H9 (cell line): Measurements from ENCODE around the gene ARPC4. TPM values are rescaled to one million over a fixed set of nuclear protein-coding genes. Genes with fewer than 3 reads are reported as not detected.
"Not testable (repeated sequence)": the region's sequence is repeated elsewhere in the genome, so short reads cannot be mapped to it uniquely, and the experiment has no call there.

Experiments
- DNase-seq: peaks from one replicate; pipeline ENCODE4 v3.0.0-alpha.2; 2017
- H2AFZ ChIP-seq: one replicate; pipeline ENCODE4 v1.6.1; 2013; ENCODE audit warnings: mild to moderate bottlenecking, low read length, control low read depth, moderate library complexity
- H2AK5ac ChIP-seq: 2 replicates; pipeline ENCODE4 v1.6.1; 2013; ENCODE audit warnings: low read length, control low read depth, mixed read lengths; ENCODE audit not compliant: insufficient read length
- H2BK120ac ChIP-seq: one replicate; pipeline ENCODE4 v1.6.1; 2013; ENCODE audit warnings: low read depth, mild to moderate bottlenecking, low read length, control low read depth, inconsistent platforms; ENCODE audit not compliant: poor library complexity, severe bottlenecking
- H2BK12ac ChIP-seq: 2 replicates; pipeline ENCODE4 v1.6.1; 2013; ENCODE audit warnings: low read length, control low read depth, mixed read lengths, low read depth; ENCODE audit not compliant: insufficient read length
- H2BK15ac ChIP-seq: 2 replicates; pipeline ENCODE4 v1.6.1; 2013; ENCODE audit warnings: low read depth, low read length, control low read depth
- H2BK20ac ChIP-seq: one replicate; pipeline ENCODE4 v1.6.1; 2013; ENCODE audit warnings: low read depth, mild to moderate bottlenecking, low read length, control low read depth, inconsistent platforms; ENCODE audit not compliant: poor library complexity, severe bottlenecking
- H2BK5ac ChIP-seq: 2 replicates; pipeline ENCODE4 v1.6.1; 2013; ENCODE audit warnings: low read length, control low read depth, mixed read lengths; ENCODE audit not compliant: insufficient read length
- H3K14ac ChIP-seq: 2 replicates; pipeline ENCODE4 v1.6.1; 2013; ENCODE audit warnings: low read length, control low read depth; ENCODE audit not compliant: insufficient read depth
- H3K18ac ChIP-seq: 2 replicates; pipeline ENCODE4 v1.6.1; 2013; ENCODE audit warnings: low read depth, mild to moderate bottlenecking, mixed read lengths, low read length, control low read depth; ENCODE audit not compliant: insufficient read length
- H3K23ac ChIP-seq: 2 replicates; pipeline ENCODE4 v1.6.1; 2013; ENCODE audit warnings: low read length, control low read depth, mixed read lengths, low read depth; ENCODE audit not compliant: insufficient read length
- H3K23me2 ChIP-seq: 2 replicates; pipeline ENCODE4 v1.6.1; 2013; ENCODE audit warnings: low read depth, mild to moderate bottlenecking, mixed read lengths, low read length, control low read depth; ENCODE audit not compliant: insufficient read length, poor library complexity, severe bottlenecking
- H3K27ac ChIP-seq: 2 replicates; pipeline ENCODE4 v1.5.1; 2013; ENCODE audit warnings: low read length, control low read depth, mixed read lengths, low read depth; ENCODE audit not compliant: insufficient read length
- H3K27me3 ChIP-seq: 2 replicates; pipeline ENCODE4 v1.6.1; 2013; ENCODE audit warnings: low read length, control low read depth, inconsistent platforms; ENCODE audit not compliant: insufficient read depth
- H3K4ac ChIP-seq: 2 replicates; pipeline ENCODE4 v1.6.1; 2013; ENCODE audit warnings: low read depth, mild to moderate bottlenecking, control low read depth, inconsistent platforms, low read length, moderate library complexity
- H3K4me1 ChIP-seq: 2 replicates; pipeline ENCODE4 v1.6.1; 2013; ENCODE audit warnings: low read length, control low read depth, inconsistent platforms; ENCODE audit not compliant: insufficient read depth
- H3K4me2 ChIP-seq: 2 replicates; pipeline ENCODE4 v1.6.1; 2013; ENCODE audit warnings: low read length, control low read depth, mixed read lengths; ENCODE audit not compliant: insufficient read length, insufficient read depth
- H3K56ac ChIP-seq: 2 replicates; pipeline ENCODE4 v1.6.1; 2013; ENCODE audit warnings: low read depth, mild to moderate bottlenecking, mixed read lengths, low read length, control low read depth; ENCODE audit not compliant: insufficient read length
- H3K79me1 ChIP-seq: 2 replicates; pipeline ENCODE4 v1.6.1; 2013; ENCODE audit warnings: low read depth, mild to moderate bottlenecking, moderate library complexity, low read length, control low read depth, inconsistent platforms; ENCODE audit not compliant: insufficient read depth, poor library complexity, severe bottlenecking
- H3K79me2 ChIP-seq: 2 replicates; pipeline ENCODE4 v1.6.1; 2013; ENCODE audit warnings: low read length, control low read depth, inconsistent platforms; ENCODE audit not compliant: insufficient read depth
- H3K9ac ChIP-seq: 2 replicates; pipeline ENCODE4 v1.6.1; 2013; ENCODE audit warnings: low read length, control low read depth, mixed read lengths; ENCODE audit not compliant: insufficient read length; ENCODE audit errors: extremely low read depth
- H3K9me3 ChIP-seq: one replicate; pipeline ENCODE4 v1.6.1; 2013; ENCODE audit warnings: low read depth, low read length, inconsistent platforms; ENCODE audit not compliant: control insufficient read depth
- H3T11ph ChIP-seq: one replicate; pipeline ENCODE4 v1.6.1; 2013; ENCODE audit warnings: mild to moderate bottlenecking, low read length, control low read depth, inconsistent platforms
- H4K20me1 ChIP-seq: one replicate; pipeline ENCODE4 v1.6.1; 2013; ENCODE audit not compliant: control insufficient read depth, insufficient read length, insufficient read depth
- H4K5ac ChIP-seq: 2 replicates; pipeline ENCODE4 v1.6.1; 2013; ENCODE audit warnings: low read depth, mild to moderate bottlenecking, mixed read lengths, low read length, control low read depth; ENCODE audit not compliant: insufficient read length
- H4K8ac ChIP-seq: replicated peaks from 2 replicates; pipeline ENCODE4 v1.6.1; 2013; ENCODE audit warnings: low read length, control low read depth, mixed read lengths, low read depth; ENCODE audit not compliant: insufficient read length
- H4K91ac ChIP-seq: 2 replicates; pipeline ENCODE4 v1.6.1; 2013; ENCODE audit warnings: low read depth, mild to moderate bottlenecking, moderate library complexity, mixed read lengths, low read length, control low read depth; ENCODE audit not compliant: insufficient read length
- H3K27ac Mint-ChIP-seq, 3 experiments: 2 replicates in 2 of 3; 3 replicates in 1 of 3; pipeline ENCODE4 v1.8.0; 2020 to 2021; ENCODE audit warnings: mixed read lengths in 3 of 3, mild to moderate bottlenecking in 1 of 3, moderate library complexity in 1 of 3
- H3K27me3 Mint-ChIP-seq: 2 replicates; pipeline ENCODE4 v1.8.0; 2021; ENCODE audit warnings: low read depth, mild to moderate bottlenecking, moderate library complexity, mixed read lengths
- H3K36me3 Mint-ChIP-seq, 3 experiments: 2 replicates in 2 of 3; 3 replicates in 1 of 3; pipeline ENCODE4 v1.8.0; 2020 to 2021; ENCODE audit warnings: low read depth in 3 of 3, mixed read lengths in 3 of 3; ENCODE audit not compliant: insufficient read depth in 1 of 3
- H3K4me1 Mint-ChIP-seq, 2 experiments: 2 replicates each; pipeline ENCODE4 v1.8.0; 2020; ENCODE audit warnings: mixed read lengths in 2 of 2
- H3K4me3 Mint-ChIP-seq, 2 experiments: 2 replicates in 1 of 2; 3 replicates in 1 of 2; pipeline ENCODE4 v1.8.0; 2020 to 2021; ENCODE audit warnings: mild to moderate bottlenecking in 2 of 2, mixed read lengths in 2 of 2, moderate library complexity in 1 of 2
- H3K9me3 Mint-ChIP-seq, 2 experiments: 2 replicates in 1 of 2; 3 replicates in 1 of 2; pipeline ENCODE4 v1.8.0; 2020; ENCODE audit warnings: mild to moderate bottlenecking in 2 of 2, mixed read lengths in 2 of 2, moderate library complexity in 1 of 2
- WGBS: extraction: QIAGEN DNeasy Blood & Tissue Kit; methylation state at CpG from one replicate; pipeline ENCODE4 v1.1.7; 2013; ENCODE audit warnings: missing lambda C conversion rate, low lambda C conversion rate, mixed read lengths; ENCODE audit not compliant: insufficient read length; ENCODE audit errors: extremely low coverage; 5-methylcytosine and 5-hydroxymethylcytosine counted together
- total RNA-seq: library from RNA; stranded (reverse); gene quantifications from 2 replicates; pipeline ENCODE4 v1.2.1, GENCODE V29; 2021

Gene ARPC4
- total RNA-seq, 1 experiment from 2014 or later, result 161 TPM

DNA sequence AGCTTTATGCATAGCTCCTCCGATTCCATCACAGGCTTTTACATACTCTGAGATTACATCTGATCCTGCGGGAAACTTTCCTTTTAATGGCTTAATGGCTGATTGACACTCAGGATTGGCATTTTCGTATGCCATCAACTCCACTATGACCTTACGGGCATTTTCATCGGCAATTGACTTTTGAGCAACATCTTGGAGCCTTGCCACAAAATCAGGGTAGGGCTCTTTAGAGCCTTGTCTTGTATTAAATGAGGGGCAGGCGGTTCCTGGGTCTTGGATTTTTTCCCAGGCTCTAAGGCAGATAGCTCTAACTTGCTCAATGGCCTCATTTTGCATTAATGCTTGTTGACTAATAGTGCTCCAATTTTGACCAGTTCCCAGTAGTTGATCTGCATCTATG lies 59.0 kb downstream of the ARPC4 start:
- not testable (repeated sequence) for H4K91ac ChIP-seq, H3K27ac ChIP-seq, H2BK120ac ChIP-seq, H3K56ac ChIP-seq, H3K79me1 ChIP-seq, H3K36me3 Mint-ChIP-seq, H3K9me3 Mint-ChIP-seq, H2BK20ac ChIP-seq, H3K79me2 ChIP-seq, H3K27me3 ChIP-seq, H4K5ac ChIP-seq, H2BK12ac ChIP-seq, H3K4ac ChIP-seq, H3K9me3 ChIP-seq, H4K8ac ChIP-seq, H3K23ac ChIP-seq, H3K4me1 ChIP-seq, H2BK15ac ChIP-seq, H3T11ph ChIP-seq, H2AFZ ChIP-seq, DNase-seq, H3K4me3 Mint-ChIP-seq, H3K18ac ChIP-seq, H3K9ac ChIP-seq, H2AK5ac ChIP-seq, H3K27ac Mint-ChIP-seq, H3K23me2 ChIP-seq, H2BK5ac ChIP-seq, H4K20me1 ChIP-seq, H3K14ac ChIP-seq, H3K4me2 ChIP-seq
- peaks cover 17% of the 10 kb centered on the region for H3K27me3 Mint-ChIP-seq
- no CpG with 5 or more reads among the region's 6 CpGs for WGBS
- H3K4me1 Mint-ChIP-seq, result peaks cover 16 to 21% of the 10 kb centered on the region in 2 experiments
